Naive B cell (primary cell): ENCODE measurements around the gene TRIM73. TPM values are rescaled to one million over a fixed set of nuclear protein-coding genes. Genes with fewer than 3 reads are reported as not detected.
A peak's percentile ranks its signal among the peaks of the same experiment; 100 is the strongest.
"Not testable (repeated sequence)": the region's sequence is repeated elsewhere in the genome, so short reads cannot be mapped to it uniquely, and the experiment has no call there.

Experiments used
- ATAC-seq, 2 donors: fragments of 150-1000 bp; cut with Tn5 transposase; 2 replicates each; pipeline ENCODE4 v1.10.0; 2021; ENCODE audit warnings: low read depth in 2 of 2, mild to moderate bottlenecking in 2 of 2, moderate library complexity in 2 of 2
- DNase-seq: peaks from one replicate; pipeline ENCODE4 v3.0.0; 2022
- H3K27ac Mint-ChIP-seq, 6 donors: one replicate each; pipeline ENCODE4 v1.8.0; 2020 to 2022; ENCODE audit warnings: mild to moderate bottlenecking in 6 of 6, mixed read lengths in 6 of 6, moderate library complexity in 5 of 6, inconsistent platforms in 2 of 6
- H3K27me3 Mint-ChIP-seq, 3 donors: one replicate each; pipeline ENCODE4 v1.8.0; 2021 to 2022; ENCODE audit warnings: mixed read lengths in 3 of 3, mild to moderate bottlenecking in 1 of 3
- H3K36me3 Mint-ChIP-seq, 2 donors: one replicate each; pipeline ENCODE4 v1.8.0; 2020 to 2022; ENCODE audit warnings: mixed read lengths in 2 of 2, inconsistent platforms in 1 of 2, mild to moderate bottlenecking in 1 of 2
- H3K4me1 Mint-ChIP-seq, 3 donors: one replicate each; pipeline ENCODE4 v1.8.0; 2020 to 2022; ENCODE audit warnings: mixed read lengths in 3 of 3, inconsistent platforms in 1 of 3, mild to moderate bottlenecking in 1 of 3, moderate library complexity in 1 of 3
- H3K4me3 Mint-ChIP-seq, 8 donors: one replicate each; pipeline ENCODE4 v1.8.0; 2020 to 2022; ENCODE audit warnings: mild to moderate bottlenecking in 8 of 8, mixed read lengths in 8 of 8, moderate library complexity in 8 of 8, inconsistent platforms in 2 of 8
- H3K9me3 Mint-ChIP-seq, 7 donors: one replicate each; pipeline ENCODE4 v1.8.0; 2020 to 2022; ENCODE audit warnings: mixed read lengths in 7 of 7, mild to moderate bottlenecking in 5 of 7, inconsistent platforms in 2 of 7, moderate library complexity in 1 of 7
- polyA plus RNA-seq, 6 donors: library from polyadenylated mRNA; unstranded; fragments of 300-500 nt; fragmentation: Illumina TruSeq; gene quantifications; one replicate each; pipeline ENCODE4 v1.2.3, GENCODE V29; 2021; ENCODE audit warnings: low read depth in 6 of 6

TRIM73 gene
- 1 to 10 TPM in 3 of 6 donors, under 1 TPM in 2, not detected in 1; 0.09 to 1.4 (median 1.2) TPM for polyA plus RNA-seq

DNA sequence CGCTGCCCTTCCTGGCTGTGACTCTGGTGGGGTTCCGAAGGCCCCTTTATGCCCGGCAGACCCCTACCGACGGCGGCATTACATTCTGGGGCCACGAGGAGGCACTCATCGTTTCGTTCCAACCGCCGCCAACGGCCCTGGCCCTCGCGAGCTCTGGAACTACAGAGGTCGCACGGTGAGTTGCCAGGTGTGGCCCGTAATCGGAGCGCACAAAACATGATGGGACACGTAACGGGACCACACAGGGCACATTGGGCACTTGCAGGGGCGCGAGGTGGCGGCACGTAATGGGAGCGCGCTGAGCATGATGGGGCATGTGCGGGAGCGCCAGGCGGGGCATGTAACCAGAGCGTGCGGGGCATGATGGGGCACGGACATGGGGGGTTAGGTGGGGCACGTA, at the start of gene TRIM73:
Gene TRIM73 (plus strand): TSS at position 301 of the 400 bp plus-strand sequence. CDS start 3,305 bp downstream, outside the sequence.
- not testable (repeated sequence) for ATAC-seq, H3K27me3 Mint-ChIP-seq, H3K4me1 Mint-ChIP-seq, DNase-seq, H3K9me3 Mint-ChIP-seq, H3K27ac Mint-ChIP-seq, H3K36me3 Mint-ChIP-seq, H3K4me3 Mint-ChIP-seq

DNA sequence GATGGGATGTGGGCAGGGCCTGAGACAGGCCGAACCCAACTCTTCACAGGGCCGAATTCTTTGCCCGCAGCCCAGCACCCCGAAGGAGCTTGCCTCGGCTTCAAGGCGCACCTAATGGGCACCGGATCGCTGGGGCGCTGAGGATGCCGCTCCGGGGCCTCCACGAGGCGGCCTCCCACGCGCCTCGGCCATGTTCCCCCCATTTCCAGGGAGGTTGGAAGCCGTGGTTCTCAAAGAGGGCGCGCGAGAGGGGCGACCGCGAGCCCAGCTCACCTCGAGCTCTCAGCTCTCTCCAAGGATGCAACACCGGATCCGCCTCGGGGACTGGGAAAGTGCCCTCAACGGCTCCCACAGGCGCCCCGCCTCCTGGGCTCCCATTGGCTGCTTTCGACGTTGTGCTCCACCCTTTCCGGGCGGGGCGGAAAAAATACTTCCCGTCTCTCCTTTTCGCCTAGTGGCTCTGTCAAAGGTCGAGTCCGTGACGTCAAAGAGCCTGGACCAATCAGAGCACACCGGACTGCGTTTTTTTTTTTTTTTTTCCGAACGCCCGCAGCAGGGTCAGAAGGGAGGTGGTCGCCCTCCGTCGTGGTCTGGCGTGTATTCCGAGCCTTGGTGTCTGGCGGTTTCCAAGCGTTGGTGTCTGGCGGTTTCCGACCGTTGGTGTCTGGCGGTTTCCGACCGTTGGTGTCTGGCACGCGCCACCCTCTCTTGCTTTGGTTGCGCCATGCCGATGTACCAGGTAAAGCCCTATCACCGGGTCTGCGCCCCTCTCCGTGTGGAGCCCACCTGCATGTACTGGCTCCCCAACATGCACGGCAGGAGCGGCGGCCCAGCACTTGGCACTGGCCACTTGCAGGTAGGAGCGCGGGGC, 36.5 kb upstream of the TRIM73 start:
- H3K27ac Mint-ChIP-seq, result peak overlapping the region in 4 of 6 donors; percentile 47 to 96 (median 85)
- H3K4me3 Mint-ChIP-seq, result peak overlapping the region in 7 of 8 donors; percentile 47 to 96 (median 90)
- peak; percentile 71 to 74 for ATAC-seq
- not testable (repeated sequence) for H3K27me3 Mint-ChIP-seq, H3K9me3 Mint-ChIP-seq, H3K4me1 Mint-ChIP-seq, H3K36me3 Mint-ChIP-seq
- DNase-seq, result peak; percentile 36

GRCh38 chr7:75359542-75359848, 35.9 kb upstream of the TRIM73 start:
- peak overlapping the region in 1 of 8 donors; percentile 91 for H3K4me3 Mint-ChIP-seq
- not testable (repeated sequence) for H3K36me3 Mint-ChIP-seq, H3K4me1 Mint-ChIP-seq, H3K9me3 Mint-ChIP-seq, H3K27ac Mint-ChIP-seq, DNase-seq, H3K27me3 Mint-ChIP-seq
- ATAC-seq, result peak; percentile 13 to 15

DNA sequence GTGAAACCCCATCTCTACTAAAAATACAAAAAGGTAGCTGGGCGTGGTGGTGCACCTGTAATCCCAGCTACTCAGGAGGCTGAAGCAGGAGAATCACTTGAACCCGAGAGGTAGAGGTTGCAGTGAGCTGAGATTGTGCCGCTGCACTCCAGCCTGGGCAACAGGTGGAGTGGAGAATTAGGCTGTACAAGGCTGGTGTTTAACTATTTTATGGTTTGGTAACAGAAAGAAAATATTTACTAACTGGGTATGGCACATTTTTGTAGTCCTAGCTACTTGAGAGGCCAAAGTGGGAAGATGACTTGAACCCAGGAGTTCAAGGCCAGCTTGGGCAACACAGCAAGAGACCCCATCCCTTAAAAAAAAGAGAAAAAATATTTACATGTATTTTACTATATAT, 31.4 kb upstream of the TRIM73 start:
- DNase-seq, H3K27me3 Mint-ChIP-seq, ATAC-seq, H3K27ac Mint-ChIP-seq, H3K9me3 Mint-ChIP-seq, H3K4me1 Mint-ChIP-seq, H3K4me3 Mint-ChIP-seq, H3K36me3 Mint-ChIP-seq: not testable (repeated sequence)

- H3K4me3 Mint-ChIP-seq, H3K36me3 Mint-ChIP-seq, H3K27me3 Mint-ChIP-seq, H3K4me1 Mint-ChIP-seq, DNase-seq, ATAC-seq, H3K27ac Mint-ChIP-seq, H3K9me3 Mint-ChIP-seq: not testable (repeated sequence)
Observed at GRCh38 chr7:75366643-75367042, 28.8 kb upstream of the TRIM73 start.

GRCh38 chr7:75367313-75367712, 28.1 kb upstream of the TRIM73 start:
- H3K36me3 Mint-ChIP-seq, H3K4me3 Mint-ChIP-seq, H3K27ac Mint-ChIP-seq, H3K27me3 Mint-ChIP-seq, H3K4me1 Mint-ChIP-seq, H3K9me3 Mint-ChIP-seq, DNase-seq, ATAC-seq: not testable (repeated sequence)

- H3K36me3 Mint-ChIP-seq, H3K27me3 Mint-ChIP-seq, H3K4me1 Mint-ChIP-seq, H3K4me3 Mint-ChIP-seq, H3K9me3 Mint-ChIP-seq, ATAC-seq, H3K27ac Mint-ChIP-seq, DNase-seq: not testable (repeated sequence)
Observed at GRCh38 chr7:75374144-75374518, 21.3 kb upstream of the TRIM73 start.

DNA sequence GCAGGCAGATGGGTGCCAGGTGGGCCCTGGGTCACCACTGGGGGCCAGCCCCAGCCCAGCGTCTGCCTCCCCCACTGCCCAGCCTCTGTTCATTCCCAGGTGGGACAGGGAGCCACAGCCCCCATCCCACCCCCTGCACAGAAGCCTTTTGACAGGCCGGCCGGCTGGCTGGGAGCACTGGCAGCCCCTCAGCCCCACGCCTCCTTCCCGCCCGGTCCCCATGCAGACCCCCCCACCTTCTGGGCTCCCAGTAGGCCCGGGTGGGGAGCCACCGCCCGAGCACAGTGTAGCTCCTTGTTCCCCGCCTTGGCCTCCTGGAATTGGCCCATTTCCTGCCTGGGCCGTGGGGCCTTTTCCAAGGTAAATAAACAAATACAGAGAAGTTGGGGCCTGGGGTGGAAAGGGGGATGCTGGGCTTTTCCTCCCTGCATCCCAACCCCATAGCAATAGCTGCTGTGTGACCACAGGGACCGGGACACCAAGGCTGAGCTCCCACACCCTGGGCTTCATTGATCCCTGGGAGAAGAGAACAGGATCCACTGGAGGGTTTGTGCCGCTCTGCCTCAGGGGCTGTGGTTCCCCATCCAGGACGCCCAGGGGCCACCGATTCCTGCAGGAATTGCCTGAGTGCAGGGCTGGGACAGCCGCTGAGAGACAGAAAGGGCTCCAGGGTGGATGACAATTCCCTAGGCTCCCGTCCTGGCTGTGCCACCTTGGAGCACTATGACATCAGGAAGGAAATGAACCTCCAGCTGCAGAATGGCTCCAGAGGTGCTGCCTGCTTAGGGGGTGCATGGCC, 20.7 kb upstream of the TRIM73 start:
- H3K4me1 Mint-ChIP-seq, ATAC-seq, H3K9me3 Mint-ChIP-seq: not testable (repeated sequence)

GRCh38 chr7:75393194-75393593, 2.2 kb upstream of the TRIM73 start:
- H3K4me1 Mint-ChIP-seq, H3K36me3 Mint-ChIP-seq, H3K27ac Mint-ChIP-seq, H3K27me3 Mint-ChIP-seq, ATAC-seq, DNase-seq, H3K9me3 Mint-ChIP-seq, H3K4me3 Mint-ChIP-seq: not testable (repeated sequence)

More for the DNA sequence above, 20.7 kb upstream of the TRIM73 start:
- H3K27me3 Mint-ChIP-seq, DNase-seq, H3K27ac Mint-ChIP-seq, H3K36me3 Mint-ChIP-seq, H3K4me3 Mint-ChIP-seq: not testable (repeated sequence)

DNA sequence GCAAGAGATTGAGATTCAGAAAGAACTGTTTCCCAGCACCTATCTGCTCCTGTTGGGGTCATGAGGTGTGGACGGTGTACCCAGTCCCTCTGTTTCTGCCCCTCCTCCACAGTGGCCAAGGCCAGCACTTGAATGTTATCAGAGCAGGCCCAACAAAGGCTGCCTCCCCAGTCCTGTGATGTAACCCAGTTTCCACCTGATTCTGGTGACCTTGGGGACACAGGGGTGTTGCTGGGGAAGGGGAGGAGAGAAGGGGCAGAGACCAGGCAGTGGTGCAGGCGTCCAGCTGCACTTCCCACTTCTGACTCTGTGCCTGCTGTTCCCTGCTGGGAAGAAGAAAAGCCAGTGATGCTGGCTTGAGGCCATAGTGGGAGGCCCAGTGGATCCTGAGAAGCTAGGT, 2.4 kb downstream of the TRIM73 start:
- ATAC-seq, H3K9me3 Mint-ChIP-seq, H3K4me3 Mint-ChIP-seq, H3K4me1 Mint-ChIP-seq, H3K27ac Mint-ChIP-seq, H3K36me3 Mint-ChIP-seq, H3K27me3 Mint-ChIP-seq, DNase-seq: not testable (repeated sequence)

DNA sequence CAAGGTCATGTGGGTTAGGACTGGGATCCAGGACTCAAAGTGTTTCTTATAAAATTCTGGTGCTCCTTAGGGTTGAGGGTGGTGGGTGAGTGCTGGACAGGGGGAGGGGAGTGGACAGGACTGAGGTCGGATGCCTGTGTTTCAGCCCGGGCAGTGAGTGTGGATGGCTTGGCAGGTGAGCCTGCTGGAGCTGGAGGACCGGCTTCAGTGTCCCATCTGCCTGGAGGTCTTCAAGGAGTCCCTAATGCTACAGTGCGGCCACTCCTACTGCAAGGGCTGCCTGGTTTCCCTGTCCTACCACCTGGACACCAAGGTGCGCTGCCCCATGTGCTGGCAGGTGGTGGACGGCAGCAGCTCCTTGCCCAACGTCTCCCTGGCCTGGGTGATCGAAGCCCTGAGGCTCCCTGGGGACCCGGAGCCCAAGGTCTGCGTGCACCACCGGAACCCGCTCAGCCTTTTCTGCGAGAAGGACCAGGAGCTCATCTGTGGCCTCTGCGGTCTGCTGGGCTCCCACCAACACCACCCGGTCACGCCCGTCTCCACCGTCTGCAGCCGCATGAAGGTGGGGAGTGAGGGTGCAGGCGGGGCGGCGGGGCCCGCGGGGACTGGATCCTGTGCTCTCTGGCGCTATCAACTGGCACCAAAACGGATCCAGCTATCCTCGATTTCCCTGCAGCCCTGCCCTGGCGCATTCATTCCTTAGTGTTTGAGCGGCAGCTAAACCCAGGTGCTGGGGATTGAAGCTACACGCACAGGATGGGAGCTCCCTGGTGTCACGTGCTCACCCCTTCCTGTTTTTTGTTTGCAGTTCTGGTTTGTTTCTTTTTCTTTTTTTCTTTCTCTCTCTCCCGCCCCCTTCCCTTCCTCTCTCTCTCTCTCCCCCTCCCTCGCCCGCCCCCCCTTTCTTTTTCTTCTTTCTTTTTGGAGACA, 3.6 kb downstream of the TRIM73 start:
- H3K4me1 Mint-ChIP-seq, DNase-seq, H3K27me3 Mint-ChIP-seq, H3K36me3 Mint-ChIP-seq, H3K9me3 Mint-ChIP-seq, H3K27ac Mint-ChIP-seq, H3K4me3 Mint-ChIP-seq: not testable (repeated sequence)
- peak; percentile 73 to 75 for ATAC-seq

DNA sequence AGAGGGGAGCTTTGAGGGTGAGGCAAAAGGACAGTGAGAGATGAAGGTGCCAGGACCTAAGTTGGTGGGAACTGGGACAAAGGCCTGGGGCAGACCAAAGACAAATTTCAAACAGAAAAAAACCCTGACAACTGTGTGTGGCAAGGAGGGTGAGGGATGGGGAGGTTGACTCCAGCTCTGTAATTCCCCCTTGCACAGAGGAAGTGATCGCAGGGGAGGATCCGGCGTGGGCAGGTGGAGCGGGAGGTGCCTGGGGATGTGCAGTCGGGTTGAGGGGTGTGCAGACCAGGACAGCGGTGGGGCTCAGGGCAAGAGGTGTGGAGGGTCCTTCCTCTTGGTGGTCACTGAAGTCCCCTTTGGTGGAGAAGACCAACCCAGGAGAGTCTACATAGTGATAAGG, 5.1 kb downstream of the TRIM73 start:
- H3K4me1 Mint-ChIP-seq, H3K4me3 Mint-ChIP-seq, H3K27me3 Mint-ChIP-seq, H3K9me3 Mint-ChIP-seq, H3K27ac Mint-ChIP-seq, H3K36me3 Mint-ChIP-seq, DNase-seq: not testable (repeated sequence)
- peak in 1 of 2 donors; percentile 30 for ATAC-seq
